Activated CD4-positive, alpha-beta T cell treated with anti-CD3 and anti-CD28 coated beads for 48 hours (primary cell): ENCODE results near the gene SLC12A4.

Source experiments
- DNase-seq: peaks from one replicate; pipeline ENCODE4 v3.0.0-alpha.2; 2020

Gene SLC12A4

DNA sequence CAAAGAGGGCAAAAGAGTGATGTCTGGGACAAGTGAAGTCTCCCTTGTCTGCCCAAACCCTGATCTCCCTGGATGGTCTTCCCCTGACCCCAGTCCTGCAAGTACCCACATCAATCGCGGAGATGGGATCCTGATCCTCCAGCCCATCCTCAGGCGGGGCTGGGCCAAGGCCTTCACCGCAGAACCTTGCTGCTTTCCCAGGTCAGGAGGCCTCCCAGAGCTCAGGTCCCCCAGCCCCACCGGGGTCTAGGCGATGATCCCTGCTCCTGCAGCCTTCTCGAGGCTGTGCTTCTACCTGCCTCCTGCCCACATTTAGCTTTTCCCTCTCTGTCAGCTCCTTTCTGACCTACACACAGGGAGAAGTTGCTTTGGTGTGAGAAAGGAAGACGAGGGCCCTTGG lies 6.3 kb downstream of the SLC12A4 start:
- no peak for DNase-seq

DNA sequence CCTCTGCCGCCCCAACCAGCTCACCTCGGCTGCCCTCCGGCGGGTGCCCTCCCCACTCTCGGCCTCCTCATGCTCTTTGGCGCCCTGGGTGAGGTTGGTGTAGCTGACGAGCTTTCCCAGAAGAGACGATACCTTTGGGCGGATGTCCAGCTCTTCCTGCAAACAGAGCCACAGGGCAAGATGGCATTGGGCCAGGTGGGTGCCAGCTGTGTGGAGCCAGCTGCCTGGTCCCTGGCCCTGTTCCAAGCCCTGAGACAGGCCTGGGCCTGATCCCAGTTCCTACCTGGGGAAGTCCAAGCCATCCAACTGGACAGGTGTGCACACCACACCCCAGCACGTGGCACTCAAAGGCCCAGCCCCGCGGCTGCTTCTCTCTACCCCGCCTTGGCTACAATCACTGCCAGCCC lies 6.9 kb downstream of the SLC12A4 start:
- DNase-seq: no peak

DNA sequence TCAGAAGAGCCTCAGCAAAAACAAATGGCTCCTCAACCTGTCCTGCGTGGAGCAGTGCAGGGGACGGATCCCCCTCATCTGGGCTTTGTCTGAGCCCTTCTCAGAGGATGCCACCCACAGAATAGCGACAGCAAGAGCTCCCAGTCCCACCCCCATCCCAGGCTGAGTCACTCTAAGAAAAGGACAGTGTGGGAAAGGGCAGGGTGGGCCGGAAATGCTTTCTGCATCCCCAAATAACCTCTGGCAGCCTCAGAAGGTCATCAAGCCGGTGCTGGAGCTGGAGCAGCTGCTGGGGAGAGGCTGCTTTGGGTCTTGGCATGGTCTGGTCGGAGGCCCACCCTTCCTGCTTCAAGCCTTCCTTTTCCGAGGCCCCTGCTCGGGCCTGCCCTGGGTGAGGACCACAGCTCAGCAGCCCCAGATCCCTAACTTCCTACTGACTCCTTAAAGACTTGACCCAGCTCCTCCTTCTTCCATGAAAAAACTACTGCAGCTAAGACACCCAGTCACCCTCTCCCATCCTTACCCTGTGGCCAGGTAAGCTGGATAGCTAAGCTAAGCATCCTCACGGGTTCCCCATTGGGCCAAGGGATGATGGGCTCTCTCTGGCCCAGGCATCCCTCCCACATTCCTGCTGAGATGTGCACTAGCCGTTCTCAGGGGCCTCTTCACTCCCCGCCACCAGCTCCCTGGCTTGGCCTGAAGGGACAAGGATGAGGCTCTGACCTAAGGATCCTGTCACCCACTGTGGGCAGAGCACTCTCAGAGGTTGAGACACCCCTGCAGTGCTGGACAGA lies 8.7 kb downstream of the SLC12A4 start:
- no peak for DNase-seq

DNA sequence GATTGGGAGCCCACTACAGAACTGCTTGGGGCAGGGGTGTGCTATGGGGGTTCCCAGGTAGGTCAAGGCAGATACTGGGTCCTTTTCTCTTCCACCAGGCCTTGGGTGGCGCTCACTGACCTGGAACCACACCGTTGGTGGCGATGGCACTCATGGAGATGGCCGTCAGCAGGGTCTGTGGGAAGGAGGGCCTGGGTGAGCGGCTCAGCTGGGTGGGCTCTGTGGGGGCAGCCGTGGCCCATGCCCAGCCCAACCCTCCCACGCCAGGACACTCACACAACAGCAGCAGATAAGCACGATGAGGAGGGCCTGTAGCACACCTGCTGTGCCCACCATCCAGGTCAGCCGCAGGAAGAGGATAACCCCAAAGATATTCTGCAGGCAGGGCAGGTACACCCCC lies 10.8 kb downstream of the SLC12A4 start:
- DNase-seq: no peak

DNA sequence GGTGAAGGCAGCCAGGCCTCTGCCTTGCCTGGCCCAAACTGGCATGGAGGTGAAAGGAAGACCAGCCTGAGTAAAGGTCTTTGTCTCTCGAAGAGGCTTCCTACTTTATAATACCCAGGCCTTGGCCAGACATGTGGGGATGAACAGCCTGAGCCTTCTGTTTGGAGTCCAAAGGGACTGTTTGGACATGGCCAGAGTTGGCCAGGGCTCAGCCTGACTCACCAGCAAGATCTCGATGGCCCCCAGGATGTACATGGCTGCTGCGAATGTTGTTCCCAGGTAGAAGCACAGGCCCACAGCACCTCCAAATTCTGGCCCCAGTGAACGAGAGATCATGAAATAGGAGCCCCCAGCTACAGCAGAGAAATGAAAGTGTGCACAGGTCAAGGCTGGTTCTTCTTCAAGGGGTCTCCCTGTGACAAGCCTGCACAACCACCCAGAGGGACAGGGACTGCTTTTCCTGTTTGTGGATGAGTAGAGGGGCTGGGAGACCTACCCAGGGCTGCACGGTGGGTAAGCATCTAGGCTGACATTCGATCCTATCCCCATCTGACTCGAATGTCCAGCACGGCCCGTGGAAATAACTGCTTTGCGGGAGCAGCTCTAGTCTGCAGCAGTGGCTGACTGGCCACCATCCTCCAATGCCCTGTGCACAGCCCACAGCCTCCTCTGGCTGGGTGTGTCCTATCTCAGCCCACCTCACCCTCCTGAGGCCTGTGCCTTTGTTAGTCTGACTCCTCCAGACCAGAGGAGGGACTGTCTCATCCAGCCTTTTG lies 13.8 kb downstream of the SLC12A4 start:
- no peak for DNase-seq

DNA sequence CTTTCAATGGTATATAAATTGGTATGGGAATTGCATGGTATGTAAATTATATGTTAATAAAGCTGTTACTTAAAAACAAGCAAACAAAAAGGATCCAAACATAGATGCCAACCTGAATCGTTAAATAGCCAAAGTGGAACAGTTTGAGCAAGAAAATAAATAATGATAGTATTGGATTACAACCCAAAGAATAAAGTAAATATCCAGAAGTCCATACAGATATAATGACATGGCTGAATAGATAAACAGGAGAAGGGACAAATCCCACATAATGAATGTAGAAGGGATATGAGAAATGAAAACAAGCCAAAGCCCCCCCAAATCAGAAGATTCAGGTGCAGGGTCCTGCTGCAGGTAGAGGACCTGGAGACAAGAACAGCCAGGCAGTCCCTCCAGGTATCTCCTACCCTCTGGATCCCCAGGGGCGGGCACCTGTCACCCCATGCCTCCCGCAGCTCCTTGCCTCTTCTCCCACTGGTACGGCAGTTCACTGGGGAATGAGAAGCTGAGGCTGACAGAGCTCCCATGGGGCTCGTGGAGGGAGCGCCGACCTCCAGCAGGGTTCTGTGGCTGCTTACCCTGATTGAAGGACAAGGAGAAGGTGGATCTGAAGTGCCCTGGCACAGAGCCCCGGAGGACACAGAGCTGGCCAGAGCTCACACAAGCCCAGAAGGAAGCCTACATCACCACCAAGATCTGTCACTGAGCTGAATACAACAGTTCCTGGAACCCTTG lies 14.6 kb downstream of the SLC12A4 start:
- DNase-seq: no peak

DNA sequence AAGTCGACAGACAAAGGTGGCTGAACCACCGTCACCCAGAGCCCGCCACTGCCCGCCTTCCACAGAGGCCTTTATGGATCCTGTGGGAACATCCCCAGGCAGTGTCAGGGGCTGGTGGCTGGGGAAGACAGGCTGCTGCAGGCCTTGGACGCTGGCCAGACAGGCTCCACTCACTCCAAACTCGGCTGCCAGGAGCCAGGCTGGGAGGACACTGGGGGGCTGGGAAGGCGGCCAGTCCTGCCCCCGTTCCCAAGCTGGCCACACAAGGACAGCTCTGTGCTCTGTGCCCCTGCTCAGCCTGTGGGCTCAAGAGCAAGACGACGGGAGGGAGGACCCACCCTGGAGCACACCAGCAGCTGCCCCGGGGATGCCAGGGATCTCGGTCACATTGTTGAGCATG lies 17.0 kb downstream of the SLC12A4 start:
- DNase-seq: no peak

DNA sequence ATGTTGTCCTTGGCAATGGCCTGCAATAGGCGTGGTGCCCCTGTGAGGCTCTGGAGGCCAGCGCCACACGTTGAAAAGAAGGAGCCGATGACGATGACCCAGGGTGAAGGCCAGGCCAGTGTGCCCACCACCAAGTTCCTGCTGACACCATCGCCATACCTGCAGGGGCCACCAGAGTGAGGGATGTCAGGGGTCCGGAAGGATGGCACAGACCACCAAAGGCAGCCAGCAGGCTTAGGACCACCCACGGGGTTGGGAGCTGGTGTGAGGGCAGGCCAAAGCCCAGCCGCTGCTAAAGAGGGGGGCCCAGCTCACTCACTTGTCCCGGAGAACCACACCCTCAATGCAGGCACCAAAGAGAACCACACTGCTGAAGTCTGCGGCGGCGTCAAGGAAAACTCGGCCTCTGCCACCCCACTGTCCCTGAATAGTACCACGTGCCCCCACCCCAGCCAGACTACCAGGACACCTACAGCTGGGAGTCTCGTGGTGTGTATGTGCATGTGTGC lies 18.0 kb downstream of the SLC12A4 start:
- DNase-seq: no peak

DNA sequence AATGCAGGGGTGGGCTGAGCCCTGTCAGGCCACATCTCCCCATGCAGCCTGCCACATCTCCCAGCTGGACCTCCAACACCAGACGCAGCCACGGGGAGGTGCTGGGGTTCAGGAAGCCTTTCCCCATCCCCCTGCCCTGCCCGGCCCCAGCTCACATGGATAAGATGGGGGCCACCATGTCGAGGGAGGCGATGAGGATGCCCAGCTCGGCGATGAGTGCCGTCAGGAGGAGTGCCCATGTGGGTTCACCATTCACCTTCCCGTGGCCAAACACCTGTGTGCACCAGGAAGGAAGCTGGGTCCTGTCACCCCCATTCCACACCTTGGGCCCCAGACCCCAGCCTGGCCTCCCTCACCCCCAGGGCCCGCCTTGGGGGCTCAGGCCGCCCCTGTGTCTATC lies 18.8 kb downstream of the SLC12A4 start:
- no peak for DNase-seq

DNA sequence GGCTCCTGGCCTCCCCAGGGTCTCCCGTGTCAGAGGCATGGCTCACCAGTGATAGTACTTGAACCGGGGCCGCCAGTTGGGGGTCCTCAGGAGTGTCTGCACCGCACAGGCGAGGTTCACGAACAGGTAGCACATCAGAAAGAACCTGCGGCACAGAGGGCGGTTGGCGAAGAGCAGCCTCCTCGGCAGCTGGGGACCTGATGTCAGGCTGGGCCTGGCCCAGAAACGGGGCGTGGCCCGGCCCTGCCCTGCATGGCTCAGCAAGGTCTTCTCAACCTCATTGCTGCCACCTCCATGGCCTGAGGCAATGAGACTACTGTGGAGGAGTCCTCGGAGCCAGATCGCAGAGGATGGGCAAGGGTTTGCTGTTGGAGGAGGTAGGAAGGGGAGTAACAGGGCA lies 20.4 kb downstream of the SLC12A4 start:
- DNase-seq: no peak

DNA sequence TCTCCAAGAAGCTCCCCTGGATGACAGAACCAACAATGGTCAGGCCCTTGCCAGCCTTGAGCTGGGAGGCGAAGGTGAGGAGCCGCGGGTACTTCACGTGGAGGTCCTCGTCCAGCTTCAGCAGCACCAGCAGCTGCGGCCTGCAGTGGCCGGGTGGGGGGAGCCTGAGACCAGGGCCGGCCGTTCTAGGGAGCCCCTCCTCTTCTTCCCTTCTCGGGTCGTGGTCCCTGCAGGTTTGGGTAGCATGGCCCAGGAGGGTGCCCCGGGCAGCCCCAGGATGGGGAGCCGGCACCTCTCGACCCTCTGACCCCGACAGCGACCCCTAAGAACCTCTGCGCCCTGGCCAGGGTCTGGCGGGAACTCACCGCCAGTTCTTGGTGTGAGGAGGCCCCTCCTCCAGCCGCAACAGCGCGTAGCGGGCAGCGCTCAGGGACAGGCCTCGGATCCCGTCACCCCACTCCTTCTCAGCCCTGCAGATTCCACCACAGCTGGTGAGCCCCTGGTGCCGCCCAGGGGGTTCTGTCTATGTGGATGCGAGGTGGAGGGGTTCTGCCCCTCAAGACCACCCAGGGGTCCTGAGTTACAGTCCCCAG lies 21.4 kb downstream of the SLC12A4 start:
- DNase-seq: no peak

DNA sequence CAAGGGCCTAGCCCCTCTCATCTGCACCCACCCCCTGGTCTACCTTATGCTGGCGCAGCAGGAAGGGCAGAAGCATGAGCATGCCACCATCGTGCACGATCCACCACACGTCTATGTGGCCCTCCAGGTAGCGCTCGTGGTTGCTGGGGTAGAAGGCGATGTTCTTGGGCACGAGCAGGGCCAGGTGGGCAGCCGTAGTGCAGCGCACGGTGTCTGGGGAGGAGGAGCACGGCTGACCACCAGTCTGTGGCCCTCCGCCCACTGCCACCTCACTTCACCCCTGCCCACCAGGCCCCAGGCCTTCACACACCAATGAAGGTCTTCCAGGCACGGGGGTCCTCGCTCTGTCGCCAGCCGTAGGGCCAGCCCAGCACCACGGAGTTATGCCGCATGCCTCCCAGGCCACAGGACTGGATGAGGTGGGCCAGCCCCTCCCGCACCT lies 22.3 kb downstream of the SLC12A4 start:
- no peak for DNase-seq

DNA sequence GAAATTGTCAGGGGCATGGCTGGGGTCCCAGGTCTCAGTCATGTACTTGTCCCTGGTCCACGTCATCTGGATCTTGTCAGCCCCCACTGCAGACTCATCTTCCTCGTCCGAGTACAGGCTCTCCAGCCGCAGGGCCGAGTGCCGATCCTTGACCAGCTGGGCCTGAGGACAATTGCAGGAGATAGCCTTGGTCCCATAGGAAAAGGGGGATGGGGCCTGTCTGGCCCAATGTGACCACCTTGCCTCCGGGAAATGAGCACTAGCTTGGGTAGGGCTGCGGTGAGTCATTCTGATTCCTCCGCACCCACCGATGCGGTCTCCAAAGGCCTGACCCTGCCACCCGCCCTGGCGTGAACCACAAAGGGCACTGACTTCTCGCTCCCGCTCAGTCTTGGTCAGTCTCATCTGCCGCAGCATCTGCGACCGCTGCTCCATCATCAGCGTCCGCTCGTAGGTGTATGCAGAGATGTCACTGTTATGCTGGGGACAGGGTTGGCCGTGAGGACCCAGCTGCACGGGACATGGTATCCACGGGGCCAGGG lies 23.0 kb downstream of the SLC12A4 start:
- DNase-seq: no peak

DNA sequence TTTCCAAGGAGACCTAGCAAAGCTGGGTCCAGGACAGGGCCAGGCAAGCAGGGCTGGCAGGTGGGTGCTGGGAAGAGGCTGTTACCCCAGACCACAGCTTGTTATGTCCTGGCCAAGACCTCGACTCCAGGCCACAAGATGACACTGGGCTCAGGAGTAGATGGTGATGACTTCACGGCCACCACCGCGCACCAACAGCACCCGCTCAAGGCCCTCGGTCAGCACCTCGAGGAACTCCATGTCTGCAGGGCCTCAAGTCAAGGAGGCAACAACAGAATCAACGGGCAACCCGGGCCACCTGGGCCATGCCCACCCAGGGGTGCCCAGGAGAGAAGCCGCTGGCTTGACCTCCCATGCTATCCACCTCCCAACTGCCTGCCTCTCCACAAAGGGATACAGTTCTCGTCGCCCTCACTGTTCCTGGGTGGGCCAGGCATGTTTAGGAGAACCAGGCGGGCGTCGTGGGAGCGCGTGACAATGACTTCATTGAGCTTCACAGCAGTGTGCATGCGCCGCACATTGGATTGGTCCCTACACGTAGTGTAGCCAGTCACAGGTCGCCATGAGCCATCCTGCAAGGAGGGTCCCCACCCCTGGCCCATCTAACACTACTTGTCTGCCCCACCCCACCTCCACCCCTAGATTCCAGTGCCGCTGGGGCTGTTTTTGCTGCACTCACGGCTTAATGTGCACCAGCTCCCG lies 23.6 kb downstream of the SLC12A4 start:
- DNase-seq: no peak

DNA sequence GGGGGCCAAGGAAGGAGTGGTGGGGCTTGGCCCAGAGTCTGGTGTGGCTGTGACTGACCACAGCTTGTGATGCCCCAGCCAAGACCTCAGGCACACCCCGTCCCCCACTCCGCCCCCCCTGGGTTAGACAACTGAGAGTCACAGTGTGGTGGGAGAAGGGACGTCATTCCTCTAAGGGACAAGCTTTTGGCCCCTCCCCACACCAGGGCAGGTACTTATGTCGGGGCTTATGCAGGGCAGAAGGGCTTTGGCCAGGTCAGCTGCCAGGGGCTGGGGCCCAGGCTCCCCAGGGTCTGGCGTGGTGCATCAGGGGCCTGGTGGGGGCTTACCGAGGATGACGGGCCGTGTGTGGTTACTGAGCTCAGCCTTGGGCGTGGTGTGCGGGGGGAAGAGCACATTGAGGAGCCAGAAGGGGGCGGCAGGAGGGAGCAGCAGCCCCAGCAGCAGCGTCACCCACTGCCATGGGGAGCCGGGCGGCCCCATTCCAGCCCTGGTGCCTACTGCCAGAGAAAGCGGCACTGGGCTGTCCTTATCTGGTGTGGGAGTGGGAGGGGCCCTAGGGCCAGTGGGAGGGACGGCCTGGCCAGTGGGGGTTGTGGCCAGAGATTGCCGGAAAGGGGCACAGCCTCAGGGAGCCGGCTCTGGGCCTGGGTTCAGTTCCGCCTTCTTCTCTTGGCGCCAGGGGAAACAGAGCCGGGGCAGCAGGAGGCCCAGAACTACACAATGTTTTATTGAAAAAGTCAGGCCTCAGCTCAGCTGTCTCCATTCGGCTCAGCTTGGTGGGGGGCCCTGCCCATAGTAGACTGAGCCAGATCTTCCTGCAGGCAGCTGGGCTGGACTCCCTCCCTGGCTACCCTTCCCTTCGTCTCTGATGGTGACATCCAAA lies 24.6 kb downstream of the SLC12A4 start, which contains the start of gene LCAT:
Gene LCAT (minus strand): TSS at position 502 of the 886 bp plus-strand sequence. CDS start 19 bp downstream, at position 483.
- DNase-seq: no peak

DNA sequence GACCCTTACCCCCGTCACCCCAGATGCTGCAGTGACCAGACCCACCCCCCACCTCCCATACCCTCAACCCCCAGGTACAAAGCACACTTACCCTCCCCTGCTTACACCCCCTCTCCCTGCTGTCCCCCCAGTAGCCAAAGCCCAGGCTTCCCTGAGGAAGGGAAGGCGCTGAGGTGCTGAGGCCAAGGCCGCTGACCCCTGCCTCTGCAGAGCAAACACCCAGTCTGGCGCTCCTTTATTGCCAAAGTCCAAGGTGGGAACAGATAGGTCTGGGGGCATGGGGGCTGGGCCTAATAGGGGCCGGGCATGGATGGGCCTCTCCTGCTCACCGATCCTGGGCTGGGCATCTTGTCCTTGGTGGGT lies 25.2 kb downstream of the SLC12A4 start:
- DNase-seq: no peak

DNA sequence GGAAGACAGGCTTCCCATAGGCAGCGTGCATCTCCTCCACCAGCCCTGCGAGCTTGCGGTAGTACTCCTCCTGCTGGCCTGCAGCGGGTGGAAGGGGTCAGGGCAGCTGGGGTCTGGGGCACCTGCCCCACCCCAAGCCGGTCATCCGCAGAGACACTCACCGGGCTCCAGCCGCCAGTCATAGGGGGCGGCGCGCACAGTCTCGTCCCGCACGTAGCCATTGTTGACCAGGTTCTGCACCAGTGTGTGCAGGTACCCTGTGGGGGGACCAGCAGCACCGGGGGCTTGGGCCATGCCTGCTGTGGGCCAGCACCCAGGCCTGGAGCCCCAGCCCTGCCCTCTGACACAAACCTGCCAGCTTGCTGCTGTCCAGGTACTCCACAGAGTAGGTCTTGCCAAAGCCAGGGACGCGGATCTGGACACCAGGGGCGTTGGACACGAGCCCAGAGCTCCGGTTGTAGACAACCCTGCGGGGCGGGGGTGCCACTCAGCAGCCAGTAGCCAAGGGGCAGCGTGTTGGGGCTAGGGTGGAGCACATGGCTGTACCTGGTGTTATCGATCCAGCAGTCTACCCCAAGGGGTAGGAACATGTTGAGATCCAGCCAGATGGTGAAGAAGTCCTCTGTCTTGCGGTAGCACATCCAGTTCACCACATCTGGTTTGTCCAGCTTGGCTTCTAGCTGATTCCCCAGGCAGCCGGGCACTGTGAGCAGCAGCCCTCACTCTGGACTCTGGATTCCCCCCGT lies 25.8 kb downstream of the SLC12A4 start:
- DNase-seq: no peak

DNA sequence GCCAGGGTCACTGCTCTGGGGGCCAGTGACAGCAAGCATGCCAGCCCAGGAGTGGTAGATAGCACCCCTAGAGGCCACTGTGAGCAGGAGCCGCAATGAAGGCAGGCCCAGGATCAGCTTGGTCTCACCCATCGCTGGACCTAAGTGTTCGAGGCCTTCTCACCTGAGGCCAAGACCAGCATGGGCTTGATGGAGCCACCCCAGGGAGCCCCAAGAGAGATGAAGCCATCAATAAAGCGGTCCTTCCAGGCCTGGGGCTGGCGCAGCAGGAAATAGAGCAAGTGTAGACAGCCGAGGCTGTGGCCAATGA lies 26.3 kb downstream of the SLC12A4 start:
- peak; percentile 61 for DNase-seq

DNA sequence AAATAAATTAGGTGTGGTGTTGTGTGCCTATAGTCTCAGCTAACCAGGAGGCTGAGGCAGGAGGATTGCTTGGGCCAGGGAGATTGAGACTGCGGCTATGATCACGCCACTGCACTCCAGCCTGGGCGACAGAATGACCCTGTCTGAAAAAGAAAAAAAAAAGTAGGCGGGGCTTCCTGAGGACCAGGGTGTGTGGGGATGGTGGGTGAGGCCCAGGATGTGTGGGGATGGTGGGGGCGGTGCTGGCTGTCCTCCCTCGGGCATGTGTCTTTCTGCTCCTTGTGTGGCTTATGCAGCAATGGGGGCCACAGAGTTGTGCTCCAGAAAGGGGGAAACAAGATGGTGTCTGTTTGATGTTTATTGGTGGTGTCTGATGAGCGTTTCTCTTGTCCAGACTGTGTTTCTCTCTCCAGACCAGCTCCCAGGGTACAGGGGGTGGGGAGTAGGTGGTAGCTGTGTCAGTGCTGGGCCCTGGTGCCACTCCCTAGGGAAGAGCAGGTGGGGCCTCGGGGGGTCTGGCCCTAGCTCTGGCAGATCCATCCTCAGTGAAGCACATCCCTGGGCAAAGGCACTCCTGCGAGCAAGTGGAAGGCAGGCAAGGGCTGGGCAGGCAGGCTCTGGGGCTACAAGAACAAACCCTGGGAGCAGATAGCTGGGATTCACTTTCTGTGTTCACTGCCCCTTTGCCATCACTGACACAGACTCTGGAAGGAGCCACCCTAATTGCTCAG lies 26.8 kb downstream of the SLC12A4 start:
- no peak for DNase-seq
